ENCODE measurements around the gene MIA. TPM values are rescaled to one million over a fixed set of nuclear protein-coding genes. Genes with fewer than 3 reads are reported as not detected.
"Not testable (repeated sequence)": the region's sequence is repeated elsewhere in the genome, so short reads cannot be mapped to it uniquely, and the experiment has no call there.

MIA gene
- total RNA-seq, 4 donors from 2014 or later, result 2.8 TPM; not detected in 3

- Histone ChIP-seq H3K27me3 (no peaks in the 10 kb centered on the region), H3K4me1 (peaks cover 2 to 18% of the 10 kb centered on the region in 2 donors), H3K27ac (peak overlapping the region; percentile 72 to 81), H3K36me3 (no peaks in the 10 kb centered on the region), H3K9me3 (no peaks in the 10 kb centered on the region), H3K4me3 (peak overlapping the region in 1 of 2 donors; percentile 40)
- DNase-seq, result peak in 1 of 2 donors; percentile 28
- intact Hi-C loops (cut with DNase I; ENCODE audit: low total_unique reads), result no loop called here
- no peak for TF ChIP-seq CTCF (IDR thresholded peaks at IDR 0.05)
- TF ChIP-seq POLR2A (IDR thresholded peaks at IDR 0.05), result no peak
These were observed 34.8 kb downstream of the MIA start for GRCh38 chr19:40810160-40810559.

- peaks cover 2 to 18% of the 10 kb centered on the region in 2 donors for H3K4me1 ChIP-seq
These were observed 35.5 kb downstream of the MIA start for GRCh38 chr19:40810649-40811408.

GRCh38 chr19:40811478-40812341, 36.4 kb downstream of the MIA start:
- peak in 1 of 2 donors; percentile 39 for DNase-seq
- TF ChIP-seq CTCF (IDR thresholded peaks at IDR 0.05) (no peak), POLR2A (IDR thresholded peaks at IDR 0.05) (no peak)
- intact Hi-C loops (cut with DNase I; ENCODE audit: low total_unique reads), result no loop called here
- Histone ChIP-seq H3K4me3 (peak overlapping the region; percentile 36 to 40), H3K27ac (peak overlapping the region; percentile 72 to 81), H3K4me1 (peaks cover 0 to 14% of the 10 kb centered on the region in 2 donors), H3K9me3 (no peaks in the 10 kb centered on the region), H3K27me3 (no peaks in the 10 kb centered on the region), H3K36me3 (no peaks in the 10 kb centered on the region)

More at GRCh38 chr19:40810649-40811408, 35.5 kb downstream of the MIA start:
- H3K36me3 ChIP-seq; H3K27me3 ChIP-seq; intact Hi-C loops (cut with DNase I; ENCODE audit: low total_unique reads); H3K9me3 ChIP-seq: not testable (repeated sequence)
- H3K27ac ChIP-seq, result peak overlapping the region; percentile 72 to 81
- peak overlapping the region; percentile 36 to 40 for H3K4me3 ChIP-seq
- DNase-seq, result peak; percentile 83 to 85

- H3K9me3 ChIP-seq; H3K4me3 ChIP-seq; intact Hi-C loops (cut with DNase I; ENCODE audit: low total_unique reads); H3K27me3 ChIP-seq; DNase-seq; H3K36me3 ChIP-seq: not testable (repeated sequence)
- peak overlapping the region in 1 of 2 donors; percentile 37 for H3K27ac ChIP-seq
- peaks cover 0 to 14% of the 10 kb centered on the region in 2 donors for H3K4me1 ChIP-seq
These were observed 37.2 kb downstream of the MIA start for GRCh38 chr19:40812571-40812970.

- no peaks in the 10 kb centered on the region for H3K9me3 ChIP-seq
- H3K36me3 ChIP-seq, result no peaks in the 10 kb centered on the region
- peaks cover 0 to 14% of the 10 kb centered on the region in 2 donors for H3K4me1 ChIP-seq
- H3K27me3 ChIP-seq, result no peaks in the 10 kb centered on the region
- DNase-seq, result peak in 1 of 2 donors; percentile 43
- H3K4me3 ChIP-seq, result no peak overlapping the region
- TF ChIP-seq POLR2A (IDR thresholded peaks at IDR 0.05) (no peak), CTCF (IDR thresholded peaks at IDR 0.05) (no peak)
- peak overlapping the region in 1 of 2 donors; percentile 37 for H3K27ac ChIP-seq
- intact Hi-C loops (cut with DNase I; ENCODE audit: low total_unique reads), result no loop called here
These were observed 37.9 kb downstream of the MIA start for GRCh38 chr19:40813182-40813581.

- peak in 1 of 2 donors; percentile 9 for DNase-seq
- Histone ChIP-seq H3K27ac (no peak overlapping the region), H3K36me3 (no peaks in the 10 kb centered on the region), H3K9me3 (no peaks in the 10 kb centered on the region), H3K27me3 (no peaks in the 10 kb centered on the region), H3K4me3 (no peak overlapping the region), H3K4me1 (peaks cover 9 to 14% of the 10 kb centered on the region in 2 donors)
- TF ChIP-seq POLR2A (IDR thresholded peaks at IDR 0.05) (no peak), CTCF (IDR thresholded peaks at IDR 0.05) (no peak)
- intact Hi-C loops (cut with DNase I; ENCODE audit: low total_unique reads), result no loop called here
These were observed 39.9 kb downstream of the MIA start for GRCh38 chr19:40815223-40815622.
